Hepatocyte (in vitro differentiated cells): ENCODE data around the gene ORM1.

Experiments
- EZH2 ChIP-seq: fragments of 200-600 bp; sonication (generic); IDR thresholded peaks from 2 replicates; pipeline ENCODE4 v1.6.1; 2016; ENCODE audit warnings: antibody characterized with exemption, mild to moderate bottlenecking, borderline replicate concordance
- TF ChIP-seq, protein P1 (sequence below): fragments of 200-600 bp; sonication (generic); IDR thresholded peaks from 2 replicates; pipeline ENCODE4 v1.5.1; 2016; ENCODE audit warnings: antibody characterized with exemption, mild to moderate bottlenecking; ENCODE audit not compliant: poor library complexity

DNA sequence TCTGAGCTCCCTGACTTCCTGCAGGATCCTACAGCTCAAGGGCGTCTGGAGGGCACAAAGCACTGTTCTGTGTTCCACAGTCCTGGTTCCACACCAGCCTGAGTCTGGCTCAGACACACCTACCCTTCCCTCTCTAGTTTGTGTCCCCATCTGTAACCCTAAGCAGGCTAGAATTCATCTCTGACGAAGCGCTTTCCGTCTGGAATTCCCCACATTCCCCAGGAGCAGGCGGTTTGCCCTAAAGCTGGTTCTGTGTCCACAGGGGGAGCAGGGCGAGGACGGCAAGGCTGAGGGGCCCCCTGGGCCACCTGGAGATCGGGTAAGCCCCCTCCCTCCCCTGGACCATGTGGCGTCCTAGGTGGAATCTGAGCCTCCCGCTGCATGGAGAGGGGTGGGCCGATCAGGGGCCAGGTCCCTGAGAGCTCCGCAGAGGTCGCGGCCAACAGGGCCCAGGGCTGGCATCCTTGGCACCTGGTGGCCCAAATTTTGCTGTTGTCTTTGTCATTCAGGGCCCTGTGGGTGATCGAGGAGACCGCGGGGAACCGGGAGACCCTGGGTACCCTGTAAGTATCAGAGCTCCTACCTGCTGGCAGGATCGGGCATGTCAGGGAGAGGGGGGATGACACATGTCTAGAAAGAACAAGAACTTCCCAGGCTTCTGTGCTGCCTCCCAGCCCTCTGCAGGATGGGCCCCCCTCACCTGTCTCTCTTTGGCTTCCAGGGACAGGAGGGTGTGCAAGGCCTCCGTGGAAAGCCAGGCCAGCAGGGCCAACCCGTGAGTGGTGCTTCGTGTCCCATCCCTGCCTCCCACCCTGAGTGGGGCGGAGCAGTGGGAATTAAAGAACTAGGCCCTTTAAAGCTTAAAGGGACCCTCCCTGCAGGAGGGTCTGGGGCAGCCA is 34.5 kb upstream of the ORM1 start:
- TF ChIP-seq, protein P1, sequence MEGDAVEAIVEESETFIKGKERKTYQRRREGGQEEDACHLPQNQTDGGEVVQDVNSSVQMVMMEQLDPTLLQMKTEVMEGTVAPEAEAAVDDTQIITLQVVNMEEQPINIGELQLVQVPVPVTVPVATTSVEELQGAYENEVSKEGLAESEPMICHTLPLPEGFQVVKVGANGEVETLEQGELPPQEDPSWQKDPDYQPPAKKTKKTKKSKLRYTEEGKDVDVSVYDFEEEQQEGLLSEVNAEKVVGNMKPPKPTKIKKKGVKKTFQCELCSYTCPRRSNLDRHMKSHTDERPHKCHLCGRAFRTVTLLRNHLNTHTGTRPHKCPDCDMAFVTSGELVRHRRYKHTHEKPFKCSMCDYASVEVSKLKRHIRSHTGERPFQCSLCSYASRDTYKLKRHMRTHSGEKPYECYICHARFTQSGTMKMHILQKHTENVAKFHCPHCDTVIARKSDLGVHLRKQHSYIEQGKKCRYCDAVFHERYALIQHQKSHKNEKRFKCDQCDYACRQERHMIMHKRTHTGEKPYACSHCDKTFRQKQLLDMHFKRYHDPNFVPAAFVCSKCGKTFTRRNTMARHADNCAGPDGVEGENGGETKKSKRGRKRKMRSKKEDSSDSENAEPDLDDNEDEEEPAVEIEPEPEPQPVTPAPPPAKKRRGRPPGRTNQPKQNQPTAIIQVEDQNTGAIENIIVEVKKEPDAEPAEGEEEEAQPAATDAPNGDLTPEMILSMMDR = no peak
- no peak for TF ChIP-seq EZH2
